GM18909 (cell line): ENCODE measurements around the gene COL8A1.
"Not testable (repeated sequence)": the region's sequence is repeated elsewhere in the genome, so short reads cannot be mapped to it uniquely, and the experiment has no call there.

Source experiments
- ATAC-seq: cut with Tn5 transposase; IDR thresholded peaks from one replicate; pipeline ENCODE4 v1.9.1; 2021; ENCODE audit warnings: mild to moderate bottlenecking; ENCODE audit not compliant: unreplicated experiment, poor library complexity

The COL8A1 gene

GRCh38 chr3:99638167-99638948 lies at the start of gene COL8A1:
Gene COL8A1, plus strand, starts transcription at chr3:99638594. Its CDS starts 152,089 bp downstream, at chr3:99790683.
- ATAC-seq: no peak

GRCh38 chr3:99589168-99589567 lies 49.2 kb upstream of the COL8A1 start:
- ATAC-seq: not testable (repeated sequence)

GRCh38 chr3:99599894-99600293 lies 38.5 kb upstream of the COL8A1 start:
- no peak for ATAC-seq

GRCh38 chr3:99601515-99601914 lies 36.9 kb upstream of the COL8A1 start:
- no peak for ATAC-seq

- ATAC-seq: no peak
Observed at GRCh38 chr3:99602183-99602582, 36.2 kb upstream of the COL8A1 start.

GRCh38 chr3:99607151-99607550 lies 31.2 kb upstream of the COL8A1 start:
- peak; percentile 91 for ATAC-seq

GRCh38 chr3:99614768-99615167 lies 23.6 kb upstream of the COL8A1 start:
- ATAC-seq: no peak

- ATAC-seq: no peak
Observed at GRCh38 chr3:99620077-99620767, 18.2 kb upstream of the COL8A1 start.

- no peak for ATAC-seq
Observed at GRCh38 chr3:99620976-99621375, 17.4 kb upstream of the COL8A1 start.

- peak; percentile 44 for ATAC-seq
Observed at GRCh38 chr3:99624496-99625236, 13.7 kb upstream of the COL8A1 start.

- peak; percentile 34 for ATAC-seq
Observed at GRCh38 chr3:99625237-99625622, 13.2 kb upstream of the COL8A1 start.

- no peak for ATAC-seq
Observed at GRCh38 chr3:99625643-99626416, 12.6 kb upstream of the COL8A1 start.

GRCh38 chr3:99626417-99626788 lies 12.0 kb upstream of the COL8A1 start:
- peak; percentile 62 for ATAC-seq

- peak; percentile 31 for ATAC-seq
Observed at GRCh38 chr3:99627062-99627826, 11.2 kb upstream of the COL8A1 start.

GRCh38 chr3:99630815-99631214 lies 7.6 kb upstream of the COL8A1 start:
- no peak for ATAC-seq

GRCh38 chr3:99633887-99634558 lies 4.4 kb upstream of the COL8A1 start:
- ATAC-seq: peak; percentile 79

GRCh38 chr3:99634881-99635280 lies 3.5 kb upstream of the COL8A1 start:
- no peak for ATAC-seq

GRCh38 chr3:99635348-99635747 lies 3.0 kb upstream of the COL8A1 start:
- no peak for ATAC-seq

- no peak for ATAC-seq
Observed at GRCh38 chr3:99637016-99637367, 1.4 kb upstream of the COL8A1 start.
